Measurements from ENCODE around the gene TMTC2. TPM values are rescaled to one million over a fixed set of nuclear protein-coding genes. Genes with fewer than 3 reads are reported as not detected.
A peak's percentile ranks its signal among the peaks of the same experiment; 100 is the strongest.

The TMTC2 gene
- total RNA-seq, 1 donor from 2014 or later, result 7.6 TPM

DNA sequence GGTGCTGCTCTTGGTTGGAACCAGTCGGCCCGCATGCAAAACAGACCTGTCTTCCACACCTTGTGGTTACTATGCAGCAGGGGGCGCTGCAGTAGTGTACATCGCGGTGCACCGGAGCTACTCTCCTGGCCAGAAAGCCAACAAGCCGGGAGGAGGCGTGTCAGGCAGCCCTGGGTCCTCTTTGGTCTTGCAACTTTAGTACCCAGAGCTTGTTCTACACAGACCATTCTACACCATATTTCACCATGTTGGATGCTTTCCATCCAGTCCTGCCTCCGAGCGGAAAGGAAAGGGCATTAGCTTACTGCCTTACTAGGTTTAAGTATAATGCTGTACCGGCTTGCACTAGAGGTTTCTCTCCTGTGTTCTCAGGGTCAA, 927 bp upstream of the TMTC2 start:
- TF ChIP-seq, protein P1, sequence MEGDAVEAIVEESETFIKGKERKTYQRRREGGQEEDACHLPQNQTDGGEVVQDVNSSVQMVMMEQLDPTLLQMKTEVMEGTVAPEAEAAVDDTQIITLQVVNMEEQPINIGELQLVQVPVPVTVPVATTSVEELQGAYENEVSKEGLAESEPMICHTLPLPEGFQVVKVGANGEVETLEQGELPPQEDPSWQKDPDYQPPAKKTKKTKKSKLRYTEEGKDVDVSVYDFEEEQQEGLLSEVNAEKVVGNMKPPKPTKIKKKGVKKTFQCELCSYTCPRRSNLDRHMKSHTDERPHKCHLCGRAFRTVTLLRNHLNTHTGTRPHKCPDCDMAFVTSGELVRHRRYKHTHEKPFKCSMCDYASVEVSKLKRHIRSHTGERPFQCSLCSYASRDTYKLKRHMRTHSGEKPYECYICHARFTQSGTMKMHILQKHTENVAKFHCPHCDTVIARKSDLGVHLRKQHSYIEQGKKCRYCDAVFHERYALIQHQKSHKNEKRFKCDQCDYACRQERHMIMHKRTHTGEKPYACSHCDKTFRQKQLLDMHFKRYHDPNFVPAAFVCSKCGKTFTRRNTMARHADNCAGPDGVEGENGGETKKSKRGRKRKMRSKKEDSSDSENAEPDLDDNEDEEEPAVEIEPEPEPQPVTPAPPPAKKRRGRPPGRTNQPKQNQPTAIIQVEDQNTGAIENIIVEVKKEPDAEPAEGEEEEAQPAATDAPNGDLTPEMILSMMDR (IDR thresholded peaks at IDR 0.05; ENCODE audit: insufficient read depth, low read length, poor library complexity, severe bottlenecking), result peak; percentile 86
- H3K4me3 ChIP-seq (ENCODE audit: low read depth, low read length), result peak overlapping the region; percentile 62
- peak; percentile 67 for DNase-seq (ENCODE audit: low read depth)
- no peaks in the 10 kb centered on the region for H3K36me3 ChIP-seq (ENCODE audit: control insufficient read depth, insufficient read depth, low read length)
- H3K27me3 ChIP-seq (ENCODE audit: control insufficient read depth, insufficient read depth, low read length), result no peaks in the 10 kb centered on the region

DNA sequence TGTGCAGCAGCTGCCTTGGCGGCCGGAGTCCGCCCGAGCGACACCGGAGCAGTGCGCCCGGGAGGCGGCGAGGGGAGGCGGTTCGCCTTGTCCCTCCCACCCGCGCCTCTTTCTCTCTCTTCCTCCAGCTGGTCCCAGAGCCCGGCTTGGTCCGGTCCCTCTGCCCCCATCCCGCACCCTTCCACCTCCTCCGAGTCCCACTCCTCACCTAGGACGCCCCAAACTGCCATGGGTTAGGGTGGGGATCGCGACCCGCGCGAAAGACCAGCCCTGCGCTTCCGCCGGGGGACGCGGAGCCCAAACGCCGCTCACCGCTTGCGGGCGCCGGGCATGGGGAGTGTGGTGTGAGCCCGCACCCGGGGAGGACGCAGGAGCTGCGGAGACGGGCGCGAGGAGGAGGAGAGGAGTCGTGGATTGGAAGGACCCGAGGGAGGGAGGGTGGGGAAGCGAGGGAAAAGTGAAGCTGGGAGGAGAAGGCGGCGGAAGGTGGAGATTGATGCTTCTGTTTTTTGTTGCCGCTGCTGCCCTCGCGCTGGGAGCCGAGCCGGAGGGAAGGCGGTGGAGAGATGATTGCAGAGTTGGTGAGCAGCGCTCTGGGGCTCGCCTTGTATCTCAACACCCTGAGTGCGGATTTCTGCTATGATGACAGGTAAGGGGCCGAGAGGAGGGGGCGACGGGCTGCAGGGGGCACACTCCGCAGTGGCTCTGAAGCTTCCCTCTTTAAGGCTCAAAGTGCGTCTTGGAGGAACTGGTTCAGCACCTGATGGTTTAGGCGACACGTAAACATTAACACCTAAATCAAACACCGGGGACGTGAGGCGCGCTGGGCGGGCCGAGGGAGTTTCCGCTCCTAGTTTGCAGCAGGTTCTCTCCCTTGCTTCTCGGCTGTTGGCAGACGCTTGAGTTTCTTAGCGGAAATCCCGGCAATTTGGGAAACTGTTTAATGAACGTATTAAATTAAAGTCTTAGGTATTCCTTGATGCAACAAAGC, 610 bp downstream of the TMTC2 start:
- DNase-seq (ENCODE audit: low read depth), result no peak
- TF ChIP-seq, protein P1 (IDR thresholded peaks at IDR 0.05; ENCODE audit: insufficient read depth, low read length, poor library complexity, severe bottlenecking), result no peak
- Histone ChIP-seq H3K36me3 (ENCODE audit: control insufficient read depth, insufficient read depth, low read length) (no peaks in the 10 kb centered on the region), H3K27me3 (ENCODE audit: control insufficient read depth, insufficient read depth, low read length) (no peaks in the 10 kb centered on the region), H3K4me3 (ENCODE audit: low read depth, low read length) (peak overlapping the region; percentile 62)

DNA sequence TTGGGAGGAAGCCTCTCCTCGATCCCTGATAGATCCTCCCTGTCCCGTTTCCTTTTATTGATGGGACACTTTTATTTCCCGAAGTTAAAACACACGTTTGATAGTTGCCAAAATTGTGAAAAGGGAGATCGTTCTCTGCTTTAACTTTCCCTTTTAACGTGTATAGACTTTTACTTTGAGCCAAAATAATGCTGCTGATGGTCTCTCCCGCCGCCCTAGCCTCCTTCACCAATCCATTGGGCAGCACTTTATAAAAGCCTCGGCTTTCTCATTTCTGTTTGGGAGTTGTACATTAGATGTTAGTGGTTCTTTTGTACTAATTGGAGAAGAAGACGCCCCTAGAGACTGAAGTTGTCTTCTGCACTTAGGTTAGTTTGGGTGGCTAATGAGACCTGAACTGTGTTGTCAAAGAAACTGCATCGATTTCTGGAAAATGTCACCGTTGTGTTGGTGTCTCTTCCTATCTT, 1.4 kb downstream of the TMTC2 start:
- H3K36me3 ChIP-seq (ENCODE audit: control insufficient read depth, insufficient read depth, low read length), result no peaks in the 10 kb centered on the region
- TF ChIP-seq, protein P1 (IDR thresholded peaks at IDR 0.05; ENCODE audit: insufficient read depth, low read length, poor library complexity, severe bottlenecking), result peak; percentile 12
- no peaks in the 10 kb centered on the region for H3K27me3 ChIP-seq (ENCODE audit: control insufficient read depth, insufficient read depth, low read length)
- peak overlapping the region; percentile 62 for H3K4me3 ChIP-seq (ENCODE audit: low read depth, low read length)
- DNase-seq (ENCODE audit: low read depth), result no peak

DNA sequence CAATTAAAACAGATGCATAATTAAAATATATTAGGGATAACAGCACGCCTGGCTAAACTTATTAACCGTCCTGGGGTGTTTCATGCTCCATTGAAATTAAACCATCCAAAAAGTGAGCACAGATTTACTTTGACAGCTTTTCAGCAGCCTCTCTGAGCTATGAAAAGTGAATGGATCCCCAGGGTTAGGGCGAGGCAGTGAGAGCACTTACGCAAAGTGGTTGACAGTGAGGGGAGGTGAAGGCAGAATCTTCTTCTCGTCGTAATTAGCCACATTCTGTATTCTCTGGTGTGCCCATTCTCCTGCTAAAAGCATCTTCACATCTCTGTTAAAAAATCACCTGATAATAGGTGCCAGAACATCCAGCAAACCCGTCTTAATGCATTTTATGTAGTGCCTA, 1.9 kb downstream of the TMTC2 start:
- Histone ChIP-seq H3K4me3 (ENCODE audit: low read depth, low read length) (no peak overlapping the region), H3K36me3 (ENCODE audit: control insufficient read depth, insufficient read depth, low read length) (no peaks in the 10 kb centered on the region), H3K27me3 (ENCODE audit: control insufficient read depth, insufficient read depth, low read length) (no peaks in the 10 kb centered on the region)
- TF ChIP-seq, protein P1 (IDR thresholded peaks at IDR 0.05; ENCODE audit: insufficient read depth, low read length, poor library complexity, severe bottlenecking), result no peak
- DNase-seq (ENCODE audit: low read depth), result no peak

DNA sequence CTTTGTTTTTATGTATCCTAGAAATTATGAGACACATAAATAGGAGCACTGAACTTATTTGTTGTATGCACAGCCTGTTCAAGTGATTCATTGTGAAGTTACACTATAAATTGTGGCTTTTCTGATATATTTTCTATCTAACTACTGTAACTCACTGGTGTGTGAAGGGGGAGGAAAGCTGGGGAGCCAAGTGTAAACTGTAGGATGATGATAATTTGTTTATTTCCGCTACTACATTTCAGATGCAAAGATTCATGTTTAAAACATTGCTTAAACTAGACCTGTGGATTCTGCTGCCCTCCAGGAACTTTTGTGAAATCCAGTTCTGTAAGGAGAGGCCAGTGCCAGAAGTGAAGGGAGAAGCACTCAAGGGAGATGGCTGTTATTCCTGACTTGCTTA, 3.3 kb downstream of the TMTC2 start:
- TF ChIP-seq, protein P1 (IDR thresholded peaks at IDR 0.05; ENCODE audit: insufficient read depth, low read length, poor library complexity, severe bottlenecking), result no peak
- Histone ChIP-seq H3K4me3 (ENCODE audit: low read depth, low read length) (no peak overlapping the region), H3K36me3 (ENCODE audit: control insufficient read depth, insufficient read depth, low read length) (no peaks in the 10 kb centered on the region), H3K27me3 (ENCODE audit: control insufficient read depth, insufficient read depth, low read length) (no peaks in the 10 kb centered on the region)
- DNase-seq (ENCODE audit: low read depth), result no peak

Measured in kidney epithelial cell (primary cell).